ENCODE results near the gene WFDC1. TPM values are rescaled to one million over a fixed set of nuclear protein-coding genes. Genes with fewer than 3 reads are reported as not detected.

WFDC1 gene
- total RNA-seq, 1 donor from 2014 or later, result 0.34 TPM

- no peak overlapping the region for H3K4me3 Mint-ChIP-seq (ENCODE audit: unreplicated experiment)
- no peaks in the 10 kb centered on the region for H3K9me3 ChIP-seq (ENCODE audit: insufficient read depth, low read depth, low read length)
- H3K9me3 Mint-ChIP-seq (ENCODE audit: unreplicated experiment), result no peaks in the 10 kb centered on the region
- no peak overlapping the region for H3K4me3 ChIP-seq (ENCODE audit: insufficient read depth, low read depth, low read length)
- peaks cover 4% of the 10 kb centered on the region for H3K4me1 ChIP-seq (ENCODE audit: insufficient read depth, low read length)
- H3K79me2 ChIP-seq (ENCODE audit: insufficient read depth, low read length), result no peaks in the 10 kb centered on the region
- peaks cover 59% of the 10 kb centered on the region for H3K27me3 Mint-ChIP-seq (ENCODE audit: low read depth, unreplicated experiment)
- FAIRE-seq (no peak), DNase-seq (ENCODE audit: low read depth) (no peak)
- no peak overlapping the region for H3K27ac ChIP-seq (ENCODE audit: low read depth, low read length)
- peaks cover 3% of the 10 kb centered on the region for H3K36me3 Mint-ChIP-seq (ENCODE audit: low read depth, unreplicated experiment)
- no peak for TF ChIP-seq EZH2 (IDR thresholded peaks at IDR 0.05; ENCODE audit: insufficient read depth, low read length)
- TF ChIP-seq, protein P1, sequence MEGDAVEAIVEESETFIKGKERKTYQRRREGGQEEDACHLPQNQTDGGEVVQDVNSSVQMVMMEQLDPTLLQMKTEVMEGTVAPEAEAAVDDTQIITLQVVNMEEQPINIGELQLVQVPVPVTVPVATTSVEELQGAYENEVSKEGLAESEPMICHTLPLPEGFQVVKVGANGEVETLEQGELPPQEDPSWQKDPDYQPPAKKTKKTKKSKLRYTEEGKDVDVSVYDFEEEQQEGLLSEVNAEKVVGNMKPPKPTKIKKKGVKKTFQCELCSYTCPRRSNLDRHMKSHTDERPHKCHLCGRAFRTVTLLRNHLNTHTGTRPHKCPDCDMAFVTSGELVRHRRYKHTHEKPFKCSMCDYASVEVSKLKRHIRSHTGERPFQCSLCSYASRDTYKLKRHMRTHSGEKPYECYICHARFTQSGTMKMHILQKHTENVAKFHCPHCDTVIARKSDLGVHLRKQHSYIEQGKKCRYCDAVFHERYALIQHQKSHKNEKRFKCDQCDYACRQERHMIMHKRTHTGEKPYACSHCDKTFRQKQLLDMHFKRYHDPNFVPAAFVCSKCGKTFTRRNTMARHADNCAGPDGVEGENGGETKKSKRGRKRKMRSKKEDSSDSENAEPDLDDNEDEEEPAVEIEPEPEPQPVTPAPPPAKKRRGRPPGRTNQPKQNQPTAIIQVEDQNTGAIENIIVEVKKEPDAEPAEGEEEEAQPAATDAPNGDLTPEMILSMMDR (IDR thresholded peaks at IDR 0.05; ENCODE audit: insufficient read depth, low read depth, low read length), result no peak
- no peaks in the 10 kb centered on the region for H3K36me3 ChIP-seq (ENCODE audit: insufficient read depth, low read length)
- peak overlapping the region; percentile 6 for H3K4me2 ChIP-seq (ENCODE audit: low read length)
- H4K20me1 ChIP-seq (ENCODE audit: insufficient read depth, low read length), result no peaks in the 10 kb centered on the region
- peaks cover 12% of the 10 kb centered on the region for H3K4me1 Mint-ChIP-seq (ENCODE audit: low read depth, unreplicated experiment)
- H2AFZ ChIP-seq (ENCODE audit: low read depth, low read length), result peak overlapping the region; percentile 9
- H3K27ac Mint-ChIP-seq (ENCODE audit: unreplicated experiment), result no peak overlapping the region
- H3K27me3 ChIP-seq (ENCODE audit: insufficient read depth, low read length), result peaks cover 39% of the 10 kb centered on the region
- H3K9ac ChIP-seq (ENCODE audit: low read length), result no peak overlapping the region
Observed at GRCh38 chr16:84292011-84292410, 2.7 kb upstream of the WFDC1 start.

DNA sequence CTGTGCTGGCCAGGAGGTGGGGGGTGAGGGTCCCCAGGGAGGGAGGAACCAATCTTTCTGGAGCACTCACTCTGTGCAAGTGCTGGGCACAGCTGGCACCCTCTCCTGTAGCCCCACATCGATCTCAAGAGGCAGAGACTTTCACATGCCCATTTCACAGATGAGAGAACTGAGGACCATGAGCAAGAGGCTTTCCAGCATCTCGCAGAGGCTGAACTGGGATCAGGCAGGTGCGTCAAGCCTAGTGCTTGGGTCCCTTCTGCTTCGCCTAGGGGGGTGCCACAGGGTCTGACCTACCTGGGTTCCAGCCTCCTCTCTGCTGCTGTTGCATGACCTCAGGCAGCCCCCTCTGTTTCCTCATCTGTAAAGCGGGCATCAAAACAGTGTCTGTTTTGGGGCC is 1.3 kb upstream of the WFDC1 start:
- Histone ChIP-seq H3K36me3 (ENCODE audit: insufficient read depth, low read length) (no peaks in the 10 kb centered on the region), H3K27me3 (ENCODE audit: insufficient read depth, low read length) (peaks cover 33% of the 10 kb centered on the region), H3K9ac (ENCODE audit: low read length) (no peak overlapping the region), H3K4me2 (ENCODE audit: low read length) (no peak overlapping the region), H3K79me2 (ENCODE audit: insufficient read depth, low read length) (no peaks in the 10 kb centered on the region), H3K9me3 (ENCODE audit: insufficient read depth, low read depth, low read length) (no peaks in the 10 kb centered on the region), H3K4me1 (ENCODE audit: insufficient read depth, low read length) (peaks cover 4% of the 10 kb centered on the region), H4K20me1 (ENCODE audit: insufficient read depth, low read length) (no peaks in the 10 kb centered on the region), H3K27ac (ENCODE audit: low read depth, low read length) (no peak overlapping the region), H2AFZ (ENCODE audit: low read depth, low read length) (no peak overlapping the region), H3K4me3 (ENCODE audit: insufficient read depth, low read depth, low read length) (no peak overlapping the region)
- FAIRE-seq (no peak), DNase-seq (ENCODE audit: low read depth) (no peak)
- H3K9me3 Mint-ChIP-seq (ENCODE audit: unreplicated experiment), result no peaks in the 10 kb centered on the region
- no peak for TF ChIP-seq EZH2 (IDR thresholded peaks at IDR 0.05; ENCODE audit: insufficient read depth, low read length)
- TF ChIP-seq, protein P1 (IDR thresholded peaks at IDR 0.05; ENCODE audit: insufficient read depth, low read depth, low read length), result no peak
- H3K4me3 Mint-ChIP-seq (ENCODE audit: unreplicated experiment), result no peak overlapping the region
- peaks cover 53% of the 10 kb centered on the region for H3K27me3 Mint-ChIP-seq (ENCODE audit: low read depth, unreplicated experiment)
- H3K4me1 Mint-ChIP-seq (ENCODE audit: low read depth, unreplicated experiment), result peaks cover 12% of the 10 kb centered on the region
- H3K36me3 Mint-ChIP-seq (ENCODE audit: low read depth, unreplicated experiment), result no peaks in the 10 kb centered on the region
- H3K27ac Mint-ChIP-seq (ENCODE audit: unreplicated experiment), result no peak overlapping the region

GRCh38 chr16:84294117-84294516 is 561 bp upstream of the WFDC1 start:
- H3K9me3 ChIP-seq (ENCODE audit: insufficient read depth, low read depth, low read length), result no peaks in the 10 kb centered on the region
- H3K4me2 ChIP-seq (ENCODE audit: low read length), result peak overlapping the region; percentile 72
- no peak overlapping the region for H3K9ac ChIP-seq (ENCODE audit: low read length)
- Mint-ChIP-seq H3K4me1 (ENCODE audit: low read depth, unreplicated experiment) (peaks cover 12% of the 10 kb centered on the region), H3K9me3 (ENCODE audit: unreplicated experiment) (no peaks in the 10 kb centered on the region), H3K27ac (ENCODE audit: unreplicated experiment) (peak overlapping the region; percentile 18), H3K4me3 (ENCODE audit: unreplicated experiment) (no peak overlapping the region), H3K36me3 (ENCODE audit: low read depth, unreplicated experiment) (no peaks in the 10 kb centered on the region), H3K27me3 (ENCODE audit: low read depth, unreplicated experiment) (peaks cover 50% of the 10 kb centered on the region)
- H2AFZ ChIP-seq (ENCODE audit: low read depth, low read length), result no peak overlapping the region
- no peak for DNase-seq (ENCODE audit: low read depth)
- H3K79me2 ChIP-seq (ENCODE audit: insufficient read depth, low read length), result no peaks in the 10 kb centered on the region
- H3K36me3 ChIP-seq (ENCODE audit: insufficient read depth, low read length), result no peaks in the 10 kb centered on the region
- peaks cover 4% of the 10 kb centered on the region for H3K4me1 ChIP-seq (ENCODE audit: insufficient read depth, low read length)
- no peak overlapping the region for H3K27ac ChIP-seq (ENCODE audit: low read depth, low read length)
- no peaks in the 10 kb centered on the region for H4K20me1 ChIP-seq (ENCODE audit: insufficient read depth, low read length)
- TF ChIP-seq, protein P1 (IDR thresholded peaks at IDR 0.05; ENCODE audit: insufficient read depth, low read depth, low read length), result no peak
- TF ChIP-seq EZH2 (IDR thresholded peaks at IDR 0.05; ENCODE audit: insufficient read depth, low read length), result no peak
- H3K4me3 ChIP-seq (ENCODE audit: insufficient read depth, low read depth, low read length), result no peak overlapping the region
- no peak for FAIRE-seq
- peaks cover 29% of the 10 kb centered on the region for H3K27me3 ChIP-seq (ENCODE audit: insufficient read depth, low read length)

Data from astrocyte (in vitro differentiated cells and primary cell).